Prostate gland (tissue), 2 donors: ENCODE measurements around the gene CLDN22. TPM values are rescaled to one million over a fixed set of nuclear protein-coding genes. Genes with fewer than 3 reads are reported as not detected.

Source experiments
- DNase-seq: peaks from one replicate; pipeline ENCODE4 v3.0.0-alpha.2; 2019; ENCODE audit warnings: low spot score
- H3K27ac ChIP-seq, 2 donors: fragments of 200-600 bp; sonication (generic); 2 replicates each; pipeline ENCODE4 v1.5.1; 2017 to 2019
- H3K27me3 ChIP-seq: fragments of 200-600 bp; sonication (generic); replicated peaks from 2 replicates; pipeline ENCODE4 v1.5.1; 2019; ENCODE audit not compliant: insufficient read depth
- H3K36me3 ChIP-seq, 2 donors: fragments of 200-600 bp; sonication (generic); 1 replicate in 1 of 2; 2 replicates in 1 of 2; pipeline versions ENCODE4 v1.5.1 to v1.8.1; 2017 to 2019
- H3K4me1 ChIP-seq: fragments of 200-600 bp; sonication (generic); replicated peaks from 2 replicates; pipeline ENCODE4 v1.5.1; 2019
- H3K4me3 ChIP-seq, 2 donors: fragments of 200-600 bp; sonication (generic); 2 replicates each; pipeline ENCODE4 v1.5.1; 2017 to 2019
- H3K9me3 ChIP-seq: fragments of 200-600 bp; sonication (generic); 2 replicates; pipeline ENCODE4 v1.5.1; 2017
- CTCF ChIP-seq, 4 experiments: fragments of 200-600 bp in 2 of 4; fragments of 450-650 bp in 2 of 4; sonication (generic) in 2 of 4; IDR thresholded peaks; 1 replicate in 3 of 4; 2 replicates in 1 of 4; pipeline ENCODE4 v1.5.1; 2016 to 2019; ENCODE audit warnings: antibody characterized with exemption in 4 of 4, mild to moderate bottlenecking in 2 of 4, moderate library complexity in 2 of 4
- POLR2A ChIP-seq: fragments of 450-650 bp; IDR thresholded peaks from one replicate; pipeline ENCODE4 v1.6.1; 2016; ENCODE audit warnings: antibody characterized with exemption, mild to moderate bottlenecking
- POLR2AphosphoS5 ChIP-seq: sonication (generic); formaldehyde crosslinking; IDR thresholded peaks from one replicate; pipeline ENCODE4 v1.6.1; 2017; ENCODE audit warnings: antibody characterized with exemption
- WGBS: methylation state at CpG from one replicate; pipeline ENCODE4 v1.1.5; 2018; 5-methylcytosine and 5-hydroxymethylcytosine counted together
- intact Hi-C: fragments of 100-400 bp; cut with DNase I; formaldehyde crosslinking; loops from one replicate; pipeline ENCODE4 v1.14.2; 2022
- total RNA-seq, 2 donors: library from RNA; depleted of rRNA; stranded (reverse); fragments of >200 nt; gene quantifications; one replicate each; pipeline ENCODE4 v1.1.0, GENCODE V29; 2016

The CLDN22 gene
- total RNA-seq, result not detected

DNA sequence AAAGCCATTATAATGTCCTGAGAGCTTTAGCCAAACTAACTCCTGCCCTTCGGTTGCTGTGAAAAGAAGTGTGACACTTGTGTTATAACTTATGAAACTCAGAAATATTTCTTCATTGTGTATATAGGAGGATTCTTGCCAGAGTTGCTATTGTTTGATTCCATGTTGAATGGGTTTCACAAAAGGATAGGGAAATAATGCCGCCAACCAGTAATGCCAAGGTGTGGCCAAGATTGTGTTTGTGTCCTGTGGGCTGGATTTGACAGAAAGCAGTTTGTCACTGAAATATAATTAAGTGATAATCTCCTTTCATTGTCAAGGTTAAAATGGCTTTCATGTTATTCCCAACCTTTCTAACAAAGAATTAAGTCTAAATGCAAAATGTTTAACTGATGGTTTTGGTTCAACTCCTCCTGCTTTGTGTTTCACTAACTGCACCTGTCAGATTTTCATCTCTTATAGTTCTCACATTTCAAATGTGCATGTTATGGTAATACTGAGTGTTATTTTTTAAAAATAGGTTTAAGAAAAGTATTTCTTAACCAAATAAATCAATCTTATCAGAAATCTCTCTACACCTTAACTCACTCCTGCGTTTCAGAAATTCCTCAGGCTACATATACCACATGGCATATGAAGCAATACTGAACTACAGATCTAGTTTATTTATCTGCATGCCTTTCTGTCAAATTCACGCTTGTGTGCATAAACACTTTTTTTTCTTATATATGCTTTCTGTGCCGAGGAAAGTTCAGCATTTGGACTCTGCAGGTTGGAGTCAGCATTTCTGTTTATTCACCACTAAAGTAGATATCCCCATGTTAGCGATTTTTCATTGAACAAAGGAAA lies at the start of gene CLDN22:
TSS of gene CLDN22 (minus strand) at position 66 of the 849 bp plus-strand sequence. CDS start at position 8, 58 bp downstream.
- Histone ChIP-seq H3K27me3 (no peaks in the 10 kb centered on the region), H3K4me1 (no peaks in the 10 kb centered on the region), H3K27ac (no peak within 1 kb of the TSS), H3K4me3 (no peak within 1 kb of the TSS), H3K9me3 (no peaks in the 10 kb centered on the region), H3K36me3 (no peaks in the 10 kb centered on the region)
- no peak for TF ChIP-seq POLR2A
- no peak for TF ChIP-seq CTCF (IDR thresholded peaks at IDR 0.05)
- TF ChIP-seq POLR2AphosphoS5, result no peak
- DNase-seq, result no peak
- intact Hi-C loops, result no loop called here
- 47% methylated on average over 6 of the region's 6 CpGs for WGBS

DNA sequence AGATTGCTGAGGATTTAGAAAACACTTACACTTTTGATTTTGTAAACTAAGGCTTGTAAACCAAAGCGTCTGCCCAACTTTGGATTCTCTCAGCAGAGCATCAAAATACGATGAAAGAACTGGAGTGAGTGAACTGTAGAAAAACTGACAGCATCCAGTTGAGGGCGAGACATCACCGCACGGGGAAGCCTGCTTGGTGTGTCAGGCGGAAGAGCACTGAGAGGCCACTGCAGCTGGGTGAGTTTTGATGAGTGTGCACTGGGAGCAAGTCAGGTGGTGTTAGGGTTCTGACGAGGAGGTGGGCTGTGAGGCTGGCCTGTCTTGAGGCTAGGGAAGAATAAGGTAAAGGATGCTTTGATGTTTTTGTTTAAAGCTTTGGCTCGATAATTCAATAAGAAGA lies 49.0 kb upstream of the CLDN22 start:
- Histone ChIP-seq H3K4me3 (no peak overlapping the region), H3K27me3 (no peaks in the 10 kb centered on the region), H3K9me3 (no peaks in the 10 kb centered on the region), H3K4me1 (no peaks in the 10 kb centered on the region), H3K27ac (no peak overlapping the region), H3K36me3 (no peaks in the 10 kb centered on the region)
- intact Hi-C loops, result no loop called here
- no peak for DNase-seq
- no peak for TF ChIP-seq POLR2AphosphoS5
- TF ChIP-seq POLR2A, result no peak
- no peak for TF ChIP-seq CTCF (IDR thresholded peaks at IDR 0.05)
- 79% methylated on average over 8 of the region's 8 CpGs for WGBS

GRCh38 chr4:183366206-183366835 lies 46.2 kb upstream of the CLDN22 start:
- H3K27ac ChIP-seq, result no peak overlapping the region
- intact Hi-C loops, result no loop called here
- TF ChIP-seq POLR2A (no peak), CTCF (IDR thresholded peaks at IDR 0.05) (no peak), POLR2AphosphoS5 (no peak)
- no peaks in the 10 kb centered on the region for H3K27me3 ChIP-seq
- no peaks in the 10 kb centered on the region for H3K4me1 ChIP-seq
- WGBS, result 89% methylated on average over 16 of the region's 16 CpGs
- no peak overlapping the region for H3K4me3 ChIP-seq
- no peak for DNase-seq
- no peaks in the 10 kb centered on the region for H3K9me3 ChIP-seq
- no peaks in the 10 kb centered on the region for H3K36me3 ChIP-seq

GRCh38 chr4:183364025-183364424 lies 43.9 kb upstream of the CLDN22 start:
- no peaks in the 10 kb centered on the region for H3K9me3 ChIP-seq
- intact Hi-C loops, result no loop called here
- no peaks in the 10 kb centered on the region for H3K36me3 ChIP-seq
- no peak for DNase-seq
- no peak for TF ChIP-seq CTCF (IDR thresholded peaks at IDR 0.05)
- H3K4me3 ChIP-seq, result no peak overlapping the region
- WGBS, result 81% methylated on average over 10 of the region's 10 CpGs
- H3K27ac ChIP-seq, result no peak overlapping the region
- H3K4me1 ChIP-seq, result no peaks in the 10 kb centered on the region
- no peaks in the 10 kb centered on the region for H3K27me3 ChIP-seq
